ENCODE data around the gene PTTG1IP. TPM values are rescaled to one million over a fixed set of nuclear protein-coding genes. Genes with fewer than 3 reads are reported as not detected.

Gene PTTG1IP
- total RNA-seq, 2 donors from 2014 or later, result 216 to 244 TPM

DNA sequence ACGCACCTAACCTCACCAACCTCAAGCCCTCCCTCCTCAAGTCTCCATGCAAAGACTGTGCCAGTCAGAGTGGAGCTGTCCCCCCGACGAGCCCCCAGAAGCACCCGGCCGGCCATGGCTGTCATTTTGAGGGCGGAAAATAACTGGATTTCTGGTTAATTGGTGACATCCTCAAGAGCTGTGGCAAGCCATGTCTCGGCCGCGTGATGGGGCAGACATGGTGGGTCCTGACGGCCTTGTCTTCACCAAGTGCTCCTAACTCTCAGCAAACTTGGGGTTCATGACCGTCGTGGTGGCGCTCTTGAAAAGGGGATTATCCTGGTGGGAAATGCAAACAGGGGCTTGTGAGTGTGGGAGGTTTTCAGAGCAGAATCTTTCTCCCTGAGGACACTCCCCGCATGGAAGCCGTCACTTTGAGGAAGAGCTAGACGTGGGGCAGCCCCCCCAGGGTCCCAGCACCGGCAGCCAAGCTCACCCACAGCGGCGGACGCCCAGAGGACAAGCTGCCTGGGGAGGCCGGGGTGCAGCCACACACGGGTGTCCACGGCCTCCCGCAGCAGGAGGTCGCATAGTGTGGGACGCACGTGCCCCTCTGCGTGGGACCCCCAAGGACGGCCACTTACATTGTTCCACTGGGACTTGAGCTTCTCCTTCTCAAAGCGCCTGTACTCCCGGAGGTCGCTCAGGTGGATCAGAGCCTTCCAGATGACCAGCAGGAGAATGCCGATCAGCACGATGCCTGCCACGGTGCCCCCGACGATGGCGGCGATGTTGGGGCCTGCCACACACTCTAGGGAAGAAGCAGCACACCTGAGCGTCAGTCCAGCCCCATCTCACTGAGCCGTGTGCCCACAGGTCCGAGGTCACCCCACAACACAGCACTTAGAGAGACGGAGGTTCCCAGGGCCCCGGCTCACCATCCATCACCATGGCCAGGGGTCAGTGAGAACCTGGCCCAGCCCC, 12.9 kb upstream of the PTTG1IP start:
- Histone ChIP-seq H3K9me3 (no peaks in the 10 kb centered on the region), H3K27me3 (replicated peaks; ENCODE audit: insufficient read depth) (no peaks in the 10 kb centered on the region), H3K4me1 (replicated peaks) (no peaks in the 10 kb centered on the region), H3K27ac (no peak overlapping the region), H3K36me3 (no peaks in the 10 kb centered on the region), H3K4me3 (no peak overlapping the region)
- no peak for TF ChIP-seq POLR2AphosphoS5 (IDR thresholded peaks at IDR 0.05)
- DNase-seq (ENCODE audit: low spot score), result no peak
- 88% methylated on average over 43 of the region's 44 CpGs for WGBS
- intact Hi-C loops (cut with DNase I), result no loop called here

DNA sequence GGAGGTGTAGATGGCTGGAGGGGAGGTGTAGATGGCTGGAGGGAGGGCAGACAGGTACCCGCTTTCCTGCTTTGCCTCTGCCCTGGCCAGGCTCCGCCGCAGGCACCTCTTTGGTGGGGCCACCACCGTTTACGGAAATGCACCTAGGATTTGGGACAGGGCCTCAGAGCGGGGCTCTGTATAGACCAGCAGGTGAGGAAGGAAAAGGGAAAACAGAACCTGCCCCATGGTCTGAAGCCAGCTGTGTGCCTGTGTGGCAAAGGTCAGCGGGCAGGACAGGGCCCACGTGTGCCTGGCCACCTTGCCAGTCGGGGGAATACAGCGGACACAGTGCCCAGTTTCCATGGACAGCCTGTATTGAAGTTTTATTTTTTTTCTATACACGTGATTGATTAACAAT, 12.1 kb upstream of the PTTG1IP start:
- Histone ChIP-seq H3K4me3 (no peak overlapping the region), H3K27me3 (replicated peaks; ENCODE audit: insufficient read depth) (no peaks in the 10 kb centered on the region), H3K9me3 (no peaks in the 10 kb centered on the region), H3K27ac (no peak overlapping the region), H3K4me1 (replicated peaks) (no peaks in the 10 kb centered on the region), H3K36me3 (no peaks in the 10 kb centered on the region)
- no peak for DNase-seq (ENCODE audit: low spot score)
- WGBS, result 80% methylated on average over 11 of the region's 11 CpGs
- intact Hi-C loops (cut with DNase I), result no loop called here
- TF ChIP-seq POLR2A (IDR thresholded peaks at IDR 0.05) (no peak), POLR2AphosphoS5 (IDR thresholded peaks at IDR 0.05) (no peak)
- TF ChIP-seq, protein P1, sequence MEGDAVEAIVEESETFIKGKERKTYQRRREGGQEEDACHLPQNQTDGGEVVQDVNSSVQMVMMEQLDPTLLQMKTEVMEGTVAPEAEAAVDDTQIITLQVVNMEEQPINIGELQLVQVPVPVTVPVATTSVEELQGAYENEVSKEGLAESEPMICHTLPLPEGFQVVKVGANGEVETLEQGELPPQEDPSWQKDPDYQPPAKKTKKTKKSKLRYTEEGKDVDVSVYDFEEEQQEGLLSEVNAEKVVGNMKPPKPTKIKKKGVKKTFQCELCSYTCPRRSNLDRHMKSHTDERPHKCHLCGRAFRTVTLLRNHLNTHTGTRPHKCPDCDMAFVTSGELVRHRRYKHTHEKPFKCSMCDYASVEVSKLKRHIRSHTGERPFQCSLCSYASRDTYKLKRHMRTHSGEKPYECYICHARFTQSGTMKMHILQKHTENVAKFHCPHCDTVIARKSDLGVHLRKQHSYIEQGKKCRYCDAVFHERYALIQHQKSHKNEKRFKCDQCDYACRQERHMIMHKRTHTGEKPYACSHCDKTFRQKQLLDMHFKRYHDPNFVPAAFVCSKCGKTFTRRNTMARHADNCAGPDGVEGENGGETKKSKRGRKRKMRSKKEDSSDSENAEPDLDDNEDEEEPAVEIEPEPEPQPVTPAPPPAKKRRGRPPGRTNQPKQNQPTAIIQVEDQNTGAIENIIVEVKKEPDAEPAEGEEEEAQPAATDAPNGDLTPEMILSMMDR (IDR thresholded peaks at IDR 0.05), result no peak

DNA sequence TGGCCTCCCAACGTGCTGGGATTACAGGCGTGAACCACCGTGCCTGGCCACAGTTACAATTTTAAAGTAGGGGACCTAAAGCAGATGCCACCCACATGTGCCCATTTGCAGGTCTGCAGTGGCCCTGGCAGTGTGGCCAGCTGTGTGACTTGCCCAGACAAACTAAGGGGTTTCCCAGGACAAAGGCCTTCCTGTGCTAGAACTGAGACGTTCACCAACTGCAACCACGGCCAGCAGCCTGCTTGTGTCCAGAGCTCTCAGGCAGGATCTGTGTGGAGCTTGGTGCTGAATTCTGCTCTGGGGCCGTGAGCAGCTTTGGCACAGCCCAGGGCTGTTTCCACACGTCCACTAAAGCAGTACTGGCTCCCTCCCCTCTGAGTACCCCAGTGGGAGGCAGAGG, 10.6 kb upstream of the PTTG1IP start:
- Histone ChIP-seq H3K4me3 (no peak overlapping the region), H3K4me1 (replicated peaks) (no peaks in the 10 kb centered on the region), H3K27ac (no peak overlapping the region), H3K9me3 (no peaks in the 10 kb centered on the region), H3K36me3 (no peaks in the 10 kb centered on the region), H3K27me3 (replicated peaks; ENCODE audit: insufficient read depth) (no peaks in the 10 kb centered on the region)
- TF ChIP-seq POLR2AphosphoS5 (IDR thresholded peaks at IDR 0.05) (no peak), POLR2A (IDR thresholded peaks at IDR 0.05) (no peak)
- TF ChIP-seq, protein P1 (IDR thresholded peaks at IDR 0.05), result no peak
- intact Hi-C loops (cut with DNase I), result no loop called here
- DNase-seq (ENCODE audit: low spot score), result no peak
- WGBS, result 72% methylated on average over 7 of the region's 7 CpGs

DNA sequence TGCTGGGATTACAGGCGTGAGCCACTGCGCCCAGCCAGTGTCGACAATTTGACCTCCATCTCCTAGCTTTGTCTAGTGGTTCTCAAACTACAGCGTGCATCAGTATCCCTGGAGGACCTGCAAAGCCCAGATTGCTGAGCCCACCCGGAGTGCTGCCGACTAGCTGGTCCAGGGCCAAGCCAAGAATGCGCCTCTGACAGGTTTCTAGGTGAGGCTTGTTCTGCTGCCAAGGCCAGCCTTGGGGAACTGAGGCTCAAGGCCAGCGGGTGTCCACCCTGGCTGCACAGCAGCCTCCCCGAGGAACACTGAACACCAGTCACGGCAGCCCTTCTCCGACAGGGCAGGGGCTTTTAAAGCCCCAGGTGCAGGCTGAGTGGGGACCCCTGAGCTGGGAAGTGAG, 9.8 kb upstream of the PTTG1IP start:
- Histone ChIP-seq H3K27ac (no peak overlapping the region), H3K4me3 (no peak overlapping the region), H3K9me3 (no peaks in the 10 kb centered on the region), H3K4me1 (replicated peaks) (no peaks in the 10 kb centered on the region), H3K27me3 (replicated peaks; ENCODE audit: insufficient read depth) (no peaks in the 10 kb centered on the region), H3K36me3 (no peaks in the 10 kb centered on the region)
- TF ChIP-seq, protein P1 (IDR thresholded peaks at IDR 0.05), result no peak
- TF ChIP-seq POLR2A (IDR thresholded peaks at IDR 0.05), result no peak
- no peak for TF ChIP-seq POLR2AphosphoS5 (IDR thresholded peaks at IDR 0.05)
- DNase-seq (ENCODE audit: low spot score), result no peak
- whole genome bisulfite sequencing, result 86% methylated on average over 11 of the region's 11 CpGs
- intact Hi-C loops (cut with DNase I), result no loop called here

DNA sequence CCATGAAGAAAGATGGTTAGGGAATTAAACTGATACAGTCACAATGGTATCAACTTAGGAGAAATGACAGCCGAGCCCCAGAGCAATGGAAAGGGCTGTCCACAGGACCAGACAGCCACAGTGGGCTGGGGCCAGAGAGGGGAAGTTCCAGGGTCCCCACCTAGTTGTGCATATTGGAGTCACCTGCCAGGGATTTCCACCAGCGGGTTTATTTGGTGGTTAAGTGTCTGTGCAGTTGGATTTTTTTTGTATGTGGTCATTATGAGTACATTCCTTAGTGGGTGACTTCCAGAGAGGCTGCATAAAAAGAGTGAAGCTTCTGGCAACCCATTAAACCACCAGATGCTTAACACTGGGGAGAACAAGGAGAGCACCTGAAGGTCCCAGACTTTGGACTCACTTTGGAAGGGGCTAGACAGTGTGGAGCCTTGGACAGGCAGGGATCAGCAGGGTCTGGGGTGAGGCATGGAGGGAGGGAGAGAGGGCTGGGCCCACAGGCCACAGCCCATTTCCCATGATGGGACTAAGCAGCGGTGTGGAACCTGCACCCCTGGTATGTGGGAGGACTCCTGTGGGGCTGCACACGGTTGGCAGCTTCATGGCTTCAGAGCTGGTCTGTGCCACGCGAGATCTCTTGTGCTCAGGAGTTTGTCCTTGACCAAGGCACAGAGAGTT, 7.8 kb upstream of the PTTG1IP start:
- H3K9me3 ChIP-seq, result no peaks in the 10 kb centered on the region
- H3K27ac ChIP-seq, result no peak overlapping the region
- H3K4me1 ChIP-seq (replicated peaks), result no peaks in the 10 kb centered on the region
- DNase-seq (ENCODE audit: low spot score), result no peak
- TF ChIP-seq, protein P1 (IDR thresholded peaks at IDR 0.05), result no peak
- TF ChIP-seq POLR2AphosphoS5 (IDR thresholded peaks at IDR 0.05) (no peak), POLR2A (IDR thresholded peaks at IDR 0.05) (no peak)
- no peaks in the 10 kb centered on the region for H3K36me3 ChIP-seq
- no peak overlapping the region for H3K4me3 ChIP-seq
- 65% methylated on average over 6 of the region's 6 CpGs for WGBS
- H3K27me3 ChIP-seq (replicated peaks; ENCODE audit: insufficient read depth), result no peaks in the 10 kb centered on the region
- intact Hi-C loops (cut with DNase I), result no loop called here

Data from prostate gland (tissue), 2 donors.